ENCODE measurements around the gene LRIT3.

Gene LRIT3

DNA sequence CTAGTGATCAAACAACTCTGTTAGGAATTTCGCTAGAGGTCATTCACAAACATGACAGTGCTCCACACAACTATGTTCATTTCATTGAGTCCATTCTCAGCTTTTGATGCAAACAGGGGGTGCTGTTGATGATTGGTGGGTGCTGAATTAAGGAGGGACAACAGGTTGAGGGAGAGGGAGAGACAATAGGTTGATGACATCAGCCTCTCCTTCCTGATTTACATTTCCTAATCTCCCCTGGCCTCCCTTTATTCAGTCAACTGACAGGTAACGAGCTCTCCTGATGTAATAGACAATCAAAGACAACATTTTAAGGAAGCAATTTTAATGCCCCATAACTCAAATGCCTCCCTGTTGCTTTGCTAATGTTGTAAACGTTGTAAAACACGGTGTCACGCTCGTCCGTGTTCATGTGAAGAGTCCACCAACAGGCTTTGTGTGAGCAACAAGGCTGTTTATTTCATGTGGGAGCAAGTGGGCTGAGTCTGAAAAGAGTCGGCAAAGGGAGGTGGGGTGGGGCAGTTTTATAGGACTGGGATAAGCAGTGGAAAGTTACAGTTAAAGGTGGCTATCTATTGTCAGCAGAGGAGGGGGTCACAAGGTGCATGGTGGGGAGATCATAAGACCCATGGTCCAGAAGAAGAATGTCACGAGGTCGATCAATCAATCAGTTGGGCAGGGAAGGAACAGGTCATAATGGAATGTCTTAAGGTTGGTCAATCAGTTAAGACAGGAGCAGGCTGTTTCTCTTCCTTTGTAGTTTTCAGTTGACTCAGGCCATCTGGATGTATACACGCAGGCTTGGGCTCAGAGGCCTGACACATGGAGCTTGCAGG is 37.1 kb upstream of the LRIT3 start:
- TF ChIP-seq TOX (CRISPR knock-in tag; IDR thresholded peaks at IDR 0.05; ENCODE audit: borderline replicate concordance) (no peak), ISL1 (CRISPR knock-in tag; IDR thresholded peaks at IDR 0.05) (no peak), TCF4 (CRISPR knock-in tag; IDR thresholded peaks at IDR 0.05; ENCODE audit: borderline replicate concordance) (no peak), ZFP30 (CRISPR knock-in tag; IDR thresholded peaks at IDR 0.05) (no peak), ZNF8 (CRISPR knock-in tag; IDR thresholded peaks at IDR 0.05) (no peak), ZFP3 (CRISPR knock-in tag; IDR thresholded peaks at IDR 0.05) (no peak), PPARA (CRISPR knock-in tag; IDR thresholded peaks at IDR 0.05; ENCODE audit: borderline replicate concordance) (no peak), ESRRG (CRISPR knock-in tag; IDR thresholded peaks at IDR 0.05) (no peak), ARNTL (CRISPR knock-in tag; IDR thresholded peaks at IDR 0.05; ENCODE audit: borderline replicate concordance, low read depth) (no peak), OSR1 (CRISPR knock-in tag; IDR thresholded peaks at IDR 0.05) (no peak), ZNF565 (CRISPR knock-in tag; conservative IDR thresholded peaks at IDR 0.05; ENCODE audit: low read depth) (no peak), ZNF70 (CRISPR knock-in tag; IDR thresholded peaks at IDR 0.05) (no peak)
- TF ChIP-seq, protein P1, sequence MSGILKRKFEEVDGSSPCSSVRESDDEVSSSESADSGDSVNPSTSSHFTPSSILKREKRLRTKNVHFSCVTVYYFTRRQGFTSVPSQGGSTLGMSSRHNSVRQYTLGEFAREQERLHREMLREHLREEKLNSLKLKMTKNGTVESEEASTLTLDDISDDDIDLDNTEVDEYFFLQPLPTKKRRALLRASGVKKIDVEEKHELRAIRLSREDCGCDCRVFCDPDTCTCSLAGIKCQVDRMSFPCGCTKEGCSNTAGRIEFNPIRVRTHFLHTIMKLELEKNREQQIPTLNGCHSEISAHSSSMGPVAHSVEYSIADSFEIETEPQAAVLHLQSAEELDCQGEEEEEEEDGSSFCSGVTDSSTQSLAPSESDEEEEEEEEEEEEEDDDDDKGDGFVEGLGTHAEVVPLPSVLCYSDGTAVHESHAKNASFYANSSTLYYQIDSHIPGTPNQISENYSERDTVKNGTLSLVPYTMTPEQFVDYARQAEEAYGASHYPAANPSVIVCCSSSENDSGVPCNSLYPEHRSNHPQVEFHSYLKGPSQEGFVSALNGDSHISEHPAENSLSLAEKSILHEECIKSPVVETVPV (CRISPR knock-in tag; IDR thresholded peaks at IDR 0.05), result no peak
- ATAC-seq, result no peak

DNA sequence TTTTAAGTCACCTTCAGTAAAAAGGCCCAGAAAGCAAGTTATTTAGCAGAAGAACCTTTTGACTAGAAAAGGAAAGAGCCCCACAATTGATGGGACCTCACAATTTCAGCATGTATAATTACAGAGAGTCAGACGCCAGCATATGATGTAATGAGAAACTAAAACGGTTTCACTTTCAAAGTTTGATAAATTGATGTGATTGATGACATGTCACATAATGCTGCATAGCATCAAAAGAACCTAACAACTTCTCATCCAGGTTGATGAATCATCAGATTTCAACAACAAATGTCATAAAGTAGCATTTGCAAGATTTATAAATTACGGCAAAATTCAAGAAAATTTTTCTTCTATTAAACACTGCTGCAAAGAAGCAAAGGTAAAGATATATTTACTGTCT is 36.2 kb upstream of the LRIT3 start:
- no peak for ATAC-seq
- no peak for TF ChIP-seq ZFP30 (CRISPR knock-in tag; IDR thresholded peaks at IDR 0.05)
- TF ChIP-seq ZNF70 (CRISPR knock-in tag; IDR thresholded peaks at IDR 0.05), result no peak

DNA sequence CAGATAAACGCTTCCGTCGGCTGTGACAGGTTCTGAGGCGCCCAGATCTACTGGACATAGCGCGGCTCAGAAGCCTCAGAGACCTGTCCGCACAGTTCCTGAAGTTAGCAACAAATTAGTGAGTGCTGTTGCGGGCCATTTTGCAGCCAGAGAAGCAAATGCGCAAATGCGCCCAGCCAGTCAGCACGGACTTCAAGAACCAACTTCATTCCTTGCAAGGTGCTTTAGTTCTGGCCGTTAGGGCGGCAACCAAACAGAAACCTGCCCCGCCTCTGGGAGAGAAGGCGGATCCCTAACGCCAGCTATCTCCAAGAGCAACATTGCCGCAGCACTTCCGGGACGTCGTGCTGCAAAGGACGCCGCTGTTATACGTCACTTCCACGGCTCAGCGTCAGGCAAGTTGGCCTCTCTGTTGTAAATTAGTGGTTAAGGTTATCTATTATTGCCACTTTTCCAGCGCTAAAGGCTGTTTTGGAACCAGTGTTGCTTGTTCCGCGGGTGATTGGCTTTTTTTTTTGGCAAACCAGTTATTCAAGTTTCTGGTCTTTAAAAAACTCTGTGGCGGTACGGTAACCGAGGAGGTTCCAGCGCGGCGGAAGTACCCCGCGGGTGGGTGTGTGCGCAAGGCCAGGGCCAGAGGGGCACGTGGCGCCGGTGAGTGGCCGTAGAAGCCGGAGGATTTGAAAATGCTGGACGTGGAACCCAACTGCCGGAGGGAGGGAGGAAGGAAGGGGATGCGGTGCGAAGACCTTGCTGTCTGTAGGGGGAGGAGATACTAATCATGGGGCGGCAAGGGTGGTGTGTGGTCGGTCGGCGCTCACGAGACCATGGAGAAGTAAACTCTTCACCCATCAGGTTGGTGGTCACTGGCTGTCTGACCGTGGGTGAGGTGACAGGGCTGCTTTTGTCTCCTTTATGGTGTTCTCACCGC is 32.5 kb upstream of the LRIT3 start, which contains the start of gene GAR1:
TSS of gene GAR1 (plus strand) at position 612 of the 931 bp plus-strand sequence. CDS start 403 bp downstream, outside the sequence.
- peak; percentile 98 for ATAC-seq

DNA sequence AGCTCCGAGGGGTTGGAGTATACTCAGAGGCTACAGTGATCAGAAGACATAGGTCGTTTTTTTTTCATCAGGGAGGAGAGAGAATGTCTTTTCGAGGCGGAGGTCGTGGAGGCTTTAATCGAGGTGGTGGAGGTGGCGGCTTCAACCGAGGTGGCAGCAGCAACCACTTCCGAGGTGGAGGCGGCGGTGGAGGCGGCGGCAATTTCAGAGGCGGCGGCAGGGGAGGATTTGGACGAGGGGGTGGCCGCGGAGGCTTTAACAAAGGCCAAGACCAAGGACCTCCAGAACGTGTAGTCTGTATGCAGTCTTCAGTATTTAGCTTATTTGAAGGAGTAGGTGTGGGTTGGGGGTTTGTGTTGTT is 31.8 kb upstream of the LRIT3 start:
- peak; percentile 4; the same call in 2 of the 3 replicates for ATAC-seq

More for the DNA sequence above, 32.5 kb upstream of the LRIT3 start, which contains the start of gene GAR1:
- TF ChIP-seq ZFP3 (CRISPR knock-in tag; IDR thresholded peaks at IDR 0.05) (no peak), PPARA (CRISPR knock-in tag; IDR thresholded peaks at IDR 0.05; ENCODE audit: borderline replicate concordance) (no peak), CSDC2 (CRISPR knock-in tag; IDR thresholded peaks at IDR 0.05) (0 out of 2 replicates have a peak, but pooled peaks have one; percentile 51), ZNF70 (CRISPR knock-in tag; IDR thresholded peaks at IDR 0.05) (no peak), TCF4 (CRISPR knock-in tag; IDR thresholded peaks at IDR 0.05; ENCODE audit: borderline replicate concordance) (no peak), ZNF8 (CRISPR knock-in tag; IDR thresholded peaks at IDR 0.05) (no peak)
- TF ChIP-seq, protein P2, sequence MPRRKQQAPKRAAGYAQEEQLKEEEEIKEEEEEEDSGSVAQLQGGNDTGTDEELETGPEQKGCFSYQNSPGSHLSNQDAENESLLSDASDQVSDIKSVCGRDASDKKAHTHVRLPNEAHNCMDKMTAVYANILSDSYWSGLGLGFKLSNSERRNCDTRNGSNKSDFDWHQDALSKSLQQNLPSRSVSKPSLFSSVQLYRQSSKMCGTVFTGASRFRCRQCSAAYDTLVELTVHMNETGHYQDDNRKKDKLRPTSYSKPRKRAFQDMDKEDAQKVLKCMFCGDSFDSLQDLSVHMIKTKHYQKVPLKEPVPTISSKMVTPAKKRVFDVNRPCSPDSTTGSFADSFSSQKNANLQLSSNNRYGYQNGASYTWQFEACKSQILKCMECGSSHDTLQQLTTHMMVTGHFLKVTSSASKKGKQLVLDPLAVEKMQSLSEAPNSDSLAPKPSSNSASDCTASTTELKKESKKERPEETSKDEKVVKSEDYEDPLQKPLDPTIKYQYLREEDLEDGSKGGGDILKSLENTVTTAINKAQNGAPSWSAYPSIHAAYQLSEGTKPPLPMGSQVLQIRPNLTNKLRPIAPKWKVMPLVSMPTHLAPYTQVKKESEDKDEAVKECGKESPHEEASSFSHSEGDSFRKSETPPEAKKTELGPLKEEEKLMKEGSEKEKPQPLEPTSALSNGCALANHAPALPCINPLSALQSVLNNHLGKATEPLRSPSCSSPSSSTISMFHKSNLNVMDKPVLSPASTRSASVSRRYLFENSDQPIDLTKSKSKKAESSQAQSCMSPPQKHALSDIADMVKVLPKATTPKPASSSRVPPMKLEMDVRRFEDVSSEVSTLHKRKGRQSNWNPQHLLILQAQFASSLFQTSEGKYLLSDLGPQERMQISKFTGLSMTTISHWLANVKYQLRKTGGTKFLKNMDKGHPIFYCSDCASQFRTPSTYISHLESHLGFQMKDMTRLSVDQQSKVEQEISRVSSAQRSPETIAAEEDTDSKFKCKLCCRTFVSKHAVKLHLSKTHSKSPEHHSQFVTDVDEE (CRISPR knock-in tag; IDR thresholded peaks at IDR 0.05), result no peak

More for the DNA sequence above, 31.8 kb upstream of the LRIT3 start:
- no peak for TF ChIP-seq ZFP3 (CRISPR knock-in tag; IDR thresholded peaks at IDR 0.05)
- TF ChIP-seq, protein P3, sequence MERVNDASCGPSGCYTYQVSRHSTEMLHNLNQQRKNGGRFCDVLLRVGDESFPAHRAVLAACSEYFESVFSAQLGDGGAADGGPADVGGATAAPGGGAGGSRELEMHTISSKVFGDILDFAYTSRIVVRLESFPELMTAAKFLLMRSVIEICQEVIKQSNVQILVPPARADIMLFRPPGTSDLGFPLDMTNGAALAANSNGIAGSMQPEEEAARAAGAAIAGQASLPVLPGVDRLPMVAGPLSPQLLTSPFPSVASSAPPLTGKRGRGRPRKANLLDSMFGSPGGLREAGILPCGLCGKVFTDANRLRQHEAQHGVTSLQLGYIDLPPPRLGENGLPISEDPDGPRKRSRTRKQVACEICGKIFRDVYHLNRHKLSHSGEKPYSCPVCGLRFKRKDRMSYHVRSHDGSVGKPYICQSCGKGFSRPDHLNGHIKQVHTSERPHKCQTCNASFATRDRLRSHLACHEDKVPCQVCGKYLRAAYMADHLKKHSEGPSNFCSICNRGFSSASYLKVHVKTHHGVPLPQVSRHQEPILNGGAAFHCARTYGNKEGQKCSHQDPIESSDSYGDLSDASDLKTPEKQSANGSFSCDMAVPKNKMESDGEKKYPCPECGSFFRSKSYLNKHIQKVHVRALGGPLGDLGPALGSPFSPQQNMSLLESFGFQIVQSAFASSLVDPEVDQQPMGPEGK (CRISPR knock-in tag; IDR thresholded peaks at IDR 0.05; ENCODE audit: borderline replicate concordance), result no peak
- TF ChIP-seq, protein P1 (CRISPR knock-in tag; IDR thresholded peaks at IDR 0.05), result no peak

Measured in SK-N-SH treated with all-trans-retinoic acid at 6 μM for 48 hours (cell line).